Brain microvascular endothelial cell (primary cell): ENCODE results near the gene ERBB4.
"Not testable (repeated sequence)": the region's sequence is repeated elsewhere in the genome, so short reads cannot be mapped to it uniquely, and the experiment has no call there.

ENCODE experiments used
- DNase-seq: peaks from one replicate; pipeline ENCODE4 v3.0.0-alpha.2; 2020
- H3K27ac ChIP-seq: fragments of 250-450 bp; sonication (Bioruptor Pico); 2 replicates; pipeline ENCODE4 v1.5.1; 2020; ENCODE audit warnings: mild to moderate bottlenecking, moderate library complexity
- H3K27me3 ChIP-seq: fragments of 250-450 bp; sonication (Bioruptor Pico); replicated peaks from 2 replicates; pipeline ENCODE4 v1.5.1; 2020; ENCODE audit warnings: mild to moderate bottlenecking
- H3K36me3 ChIP-seq: fragments of 250-450 bp; sonication (Bioruptor Pico); replicated peaks from 2 replicates; pipeline ENCODE4 v1.5.1; 2020; ENCODE audit warnings: mild to moderate bottlenecking
- H3K4me3 ChIP-seq: 2 replicates; pipeline ENCODE4 v1.5.1; 2011; ENCODE audit warnings: low read depth, mild to moderate bottlenecking, control low read depth, low read length, moderate library complexity
- CTCF ChIP-seq: IDR thresholded peaks from 2 replicates; pipeline ENCODE4 v1.5.1; 2011; ENCODE audit warnings: low read depth, mild to moderate bottlenecking, moderate library complexity, low read length, control low read depth, inconsistent platforms; ENCODE audit errors: missing control alignments
- in situ Hi-C: cut with HindIII; loops from 2 replicates; pipeline ENCODE4 v1.10.0; 2017; ENCODE audit warnings: low sequenced_read_pairs, low pct_ligation_motif_present

Gene ERBB4

GRCh38 chr2:212465456-212465855 is 73.1 kb downstream of the ERBB4 start:
- TF ChIP-seq CTCF = no peak

GRCh38 chr2:212461708-212462107 is 76.9 kb downstream of the ERBB4 start:
- in situ Hi-C loops, H3K27me3 ChIP-seq, H3K36me3 ChIP-seq, H3K27ac ChIP-seq, DNase-seq, H3K4me3 ChIP-seq: not testable (repeated sequence)

More at GRCh38 chr2:212465456-212465855, 73.1 kb downstream of the ERBB4 start:
- Histone ChIP-seq H3K27me3 (no peaks in the 10 kb centered on the region), H3K27ac (no peak overlapping the region), H3K4me3 (no peak overlapping the region), H3K36me3 (no peaks in the 10 kb centered on the region)
- DNase-seq = no peak
- in situ Hi-C loops = no loop called here

- in situ Hi-C loops = no loop called here
- no peak overlapping the region for H3K27ac ChIP-seq
- H3K4me3 ChIP-seq = no peak overlapping the region
- DNase-seq = no peak
- TF ChIP-seq CTCF = no peak
- no peaks in the 10 kb centered on the region for H3K36me3 ChIP-seq
- no peaks in the 10 kb centered on the region for H3K27me3 ChIP-seq
Observed at GRCh38 chr2:212454149-212454548, 84.5 kb downstream of the ERBB4 start.

DNA sequence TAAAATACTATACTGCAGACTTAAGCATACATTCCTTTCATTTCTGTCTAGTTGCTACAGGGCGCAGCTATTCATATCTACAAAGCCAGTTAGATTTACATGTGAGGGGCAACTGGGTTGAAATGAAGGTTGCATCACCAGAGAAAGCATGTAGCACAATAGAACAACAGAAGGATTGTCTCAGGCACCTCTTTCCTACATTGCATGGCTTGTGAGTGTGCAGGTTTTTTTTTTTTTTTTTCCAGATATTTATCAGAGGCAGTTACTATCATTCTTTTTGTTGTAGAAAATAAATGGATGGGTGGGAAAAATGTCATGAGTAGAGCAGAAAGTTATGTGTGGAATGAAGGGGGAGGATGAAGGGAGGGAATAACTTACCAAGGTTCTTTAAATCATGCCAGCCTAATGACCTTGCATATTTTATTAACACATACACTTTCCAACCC is 86.8 kb downstream of the ERBB4 start:
- H3K36me3 ChIP-seq = no peaks in the 10 kb centered on the region
- peak; percentile 65 for DNase-seq
- in situ Hi-C loops = no loop called here
- no peak for TF ChIP-seq CTCF
- no peak overlapping the region for H3K4me3 ChIP-seq
- peak overlapping the region; percentile 15 for H3K27ac ChIP-seq
- no peaks in the 10 kb centered on the region for H3K27me3 ChIP-seq

- TF ChIP-seq CTCF = no peak
- H3K27ac ChIP-seq = no peak overlapping the region
- no peak overlapping the region for H3K4me3 ChIP-seq
- no peaks in the 10 kb centered on the region for H3K36me3 ChIP-seq
- H3K27me3 ChIP-seq = no peaks in the 10 kb centered on the region
- DNase-seq = no peak
- in situ Hi-C loops = no loop called here
Observed at GRCh38 chr2:212448698-212449097, 89.9 kb downstream of the ERBB4 start.

DNA sequence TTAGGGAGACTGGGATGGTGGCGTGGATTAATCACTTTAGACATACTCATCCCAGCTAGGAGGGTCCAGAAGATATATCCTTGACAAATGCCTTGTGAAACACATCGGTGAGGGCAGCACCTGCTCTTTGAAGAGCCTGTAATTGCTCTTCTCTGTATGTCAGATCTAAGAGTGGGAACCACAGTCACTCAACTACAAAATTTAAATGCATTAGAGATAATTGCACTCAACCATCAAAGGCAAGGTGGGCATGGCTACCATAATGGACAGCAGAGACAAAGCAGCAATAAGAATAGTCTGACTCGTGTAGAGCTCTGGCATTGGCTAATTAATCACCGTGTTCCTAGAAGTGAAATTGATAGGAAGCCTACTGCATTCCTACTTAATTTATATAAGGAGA is 96.8 kb downstream of the ERBB4 start:
- H3K27me3 ChIP-seq = no peaks in the 10 kb centered on the region
- H3K4me3 ChIP-seq = no peak overlapping the region
- H3K27ac ChIP-seq = no peak overlapping the region
- in situ Hi-C loops = no loop called here
- no peaks in the 10 kb centered on the region for H3K36me3 ChIP-seq
- DNase-seq = no peak
- no peak for TF ChIP-seq CTCF
